A172 (cell line): ENCODE measurements around the gene ZIC1. TPM values are rescaled to one million over a fixed set of nuclear protein-coding genes. Genes with fewer than 3 reads are reported as not detected.

ENCODE experiments used
- DNase-seq: peaks from one replicate; pipeline ENCODE4 v3.0.0-alpha.2; 2015; ENCODE audit warnings: low spot score
- total RNA-seq: library from RNA; depleted of rRNA; stranded (reverse); fragments of >200 nt; shearing (Covaris generic); gene quantifications from 2 replicates; pipeline ENCODE4 v1.2.3, GENCODE V29; 2014; rRNA removed

ZIC1 gene
- 18.7 and 18.9 TPM in 2 replicates for total RNA-seq

DNA sequence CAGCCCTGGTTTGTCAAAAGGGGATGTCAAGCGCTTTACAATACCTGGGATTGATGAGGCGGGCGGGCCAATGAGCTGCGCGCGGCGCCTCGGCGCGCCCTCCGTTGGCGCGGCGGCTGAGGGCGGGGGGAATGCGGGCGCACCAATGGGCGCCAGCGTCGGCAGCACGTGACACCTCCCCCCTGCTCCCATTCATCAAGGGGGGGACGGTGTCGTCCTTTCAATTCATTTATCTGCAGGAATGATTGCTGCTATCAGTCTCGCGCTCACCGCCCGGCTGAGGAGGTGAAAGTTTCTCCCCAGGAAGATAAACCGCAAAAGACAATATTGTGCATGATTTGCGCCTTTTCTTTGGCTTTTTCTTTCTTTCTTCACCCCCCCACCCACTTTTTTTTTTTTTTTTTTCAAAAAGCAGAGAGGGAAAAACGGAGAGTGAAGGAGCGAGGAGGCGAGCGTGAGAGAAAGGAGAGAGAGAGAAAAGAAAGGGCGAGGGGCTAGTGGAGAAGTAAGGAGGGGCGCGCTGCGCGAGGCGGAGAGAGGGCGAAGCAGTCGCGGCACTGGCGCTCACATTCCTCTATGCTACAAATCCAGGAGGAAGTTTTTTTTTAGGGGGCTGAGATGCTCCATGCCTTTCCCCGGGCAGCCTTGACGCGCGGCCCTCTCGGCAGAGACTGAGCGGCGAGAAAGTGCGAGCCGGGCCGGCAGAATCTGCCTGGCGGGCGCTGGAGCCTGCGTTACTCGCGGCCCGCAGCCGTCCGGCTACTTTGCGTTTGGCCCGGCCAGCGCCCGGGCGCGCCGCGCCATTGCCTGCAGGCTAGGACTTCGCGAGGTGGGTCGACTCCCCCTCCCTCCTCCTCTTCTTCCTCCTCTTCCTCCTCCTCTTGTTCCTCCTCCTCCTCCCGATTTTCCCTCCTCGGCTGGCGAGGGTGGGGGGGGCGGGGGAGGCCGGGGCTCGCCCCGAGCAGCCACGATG lies at the start of gene ZIC1:
Gene ZIC1, plus strand, starts transcription at position 223 of the 973 bp plus-strand sequence. Its CDS starts 748 bp downstream, at position 971.
- DNase-seq: peak; percentile 86

DNA sequence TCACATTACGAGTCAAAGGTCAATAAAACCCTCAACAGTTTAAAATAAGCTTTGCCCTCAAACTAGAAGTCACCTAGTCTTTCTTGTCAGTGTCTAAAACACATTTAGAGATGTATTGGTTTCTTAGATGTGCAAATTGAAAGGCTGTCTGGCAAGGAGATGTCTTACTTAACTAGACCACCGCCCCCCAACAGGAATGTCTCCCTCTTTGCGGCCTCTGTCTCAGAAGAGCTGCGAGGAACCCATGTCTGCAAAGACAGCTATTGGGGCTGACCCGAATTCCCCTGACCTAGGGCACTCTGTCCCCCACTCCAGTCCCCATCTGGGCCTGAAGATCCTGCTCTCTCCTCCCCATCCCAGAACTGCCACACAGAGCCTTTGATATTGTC lies 49.1 kb upstream of the ZIC1 start:
- no peak for DNase-seq

DNA sequence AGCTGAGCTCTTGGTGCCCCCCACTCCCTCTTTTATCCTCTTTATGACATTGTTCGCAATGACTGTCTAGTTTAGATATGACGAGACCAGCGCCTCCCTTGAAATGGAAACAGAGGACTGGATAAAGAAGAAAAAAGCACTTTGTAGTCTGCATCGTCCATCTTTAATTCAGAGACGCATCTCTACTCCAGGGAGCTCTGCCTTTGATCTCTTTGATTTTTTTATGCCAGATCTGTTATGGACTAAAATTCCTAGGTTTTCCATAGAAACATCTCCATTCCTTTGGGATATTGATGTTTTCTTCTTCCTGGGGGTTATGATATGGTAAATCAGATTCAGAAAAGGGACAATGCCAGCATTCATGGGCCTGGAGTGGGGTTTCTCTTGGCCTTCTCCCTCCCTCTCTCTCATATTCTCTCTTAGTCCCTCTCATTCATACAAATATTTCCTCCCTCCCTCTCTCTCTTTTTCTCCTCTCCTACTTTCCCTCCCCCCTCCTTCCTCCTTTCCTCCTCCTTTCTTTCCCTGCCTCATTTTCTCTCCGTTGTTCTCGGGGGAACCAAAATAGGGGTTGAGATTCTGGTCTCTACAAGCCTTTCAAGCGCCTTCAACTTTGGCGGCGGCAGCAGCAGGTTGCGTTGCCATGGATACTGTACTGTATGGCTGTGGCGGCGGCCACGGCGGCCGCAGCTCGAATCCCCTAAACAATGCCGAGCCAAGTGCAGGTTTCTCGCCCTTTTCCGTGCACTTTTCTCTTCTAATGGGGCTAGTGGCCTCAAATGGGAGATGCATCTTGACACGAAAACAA lies 48.3 kb upstream of the ZIC1 start:
- no peak for DNase-seq

DNA sequence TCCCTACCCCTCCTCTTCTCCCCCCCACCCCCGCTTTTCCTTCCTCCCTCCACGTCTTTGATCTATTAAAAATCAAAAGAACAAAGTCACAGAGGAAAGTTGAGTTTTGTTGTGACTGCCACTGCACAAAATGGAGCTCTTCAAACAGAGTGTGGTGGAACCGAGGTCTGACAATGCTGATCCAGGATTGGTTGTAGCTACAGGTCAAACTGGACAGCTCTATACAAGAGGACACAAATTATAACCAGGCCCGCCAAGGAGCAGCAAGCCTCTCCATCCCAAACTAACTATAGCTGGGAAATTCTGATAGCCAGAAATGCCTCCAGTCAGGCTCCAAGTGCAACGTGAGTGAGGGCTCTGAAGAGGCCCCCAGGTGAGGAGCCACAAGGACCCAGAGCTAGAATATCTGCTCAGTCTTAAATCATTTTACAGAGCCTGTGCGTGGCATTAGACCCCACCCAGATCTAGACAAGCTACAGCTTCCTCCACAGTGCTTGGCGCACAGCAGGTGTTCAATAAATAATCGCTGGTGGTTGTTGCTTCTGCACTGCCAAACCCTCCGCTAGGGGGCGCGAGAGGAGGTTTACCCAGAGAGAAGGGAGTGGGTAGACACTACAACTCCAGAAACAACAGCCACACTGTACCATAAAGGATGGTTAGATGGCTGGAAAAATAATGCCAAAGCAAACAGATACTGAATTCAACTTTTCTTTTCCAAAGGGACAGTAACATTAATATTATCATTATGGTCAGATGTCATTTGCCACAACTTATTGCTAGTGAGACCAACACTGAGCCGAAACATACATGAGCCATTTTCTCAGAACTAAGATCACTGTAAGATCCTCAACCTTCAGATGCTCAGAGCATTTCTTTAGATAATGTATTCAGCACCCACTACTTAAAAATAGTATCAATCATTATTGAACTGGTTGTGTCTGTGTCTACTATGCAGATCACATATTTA lies 47.4 kb upstream of the ZIC1 start:
- DNase-seq: peak; percentile 56

DNA sequence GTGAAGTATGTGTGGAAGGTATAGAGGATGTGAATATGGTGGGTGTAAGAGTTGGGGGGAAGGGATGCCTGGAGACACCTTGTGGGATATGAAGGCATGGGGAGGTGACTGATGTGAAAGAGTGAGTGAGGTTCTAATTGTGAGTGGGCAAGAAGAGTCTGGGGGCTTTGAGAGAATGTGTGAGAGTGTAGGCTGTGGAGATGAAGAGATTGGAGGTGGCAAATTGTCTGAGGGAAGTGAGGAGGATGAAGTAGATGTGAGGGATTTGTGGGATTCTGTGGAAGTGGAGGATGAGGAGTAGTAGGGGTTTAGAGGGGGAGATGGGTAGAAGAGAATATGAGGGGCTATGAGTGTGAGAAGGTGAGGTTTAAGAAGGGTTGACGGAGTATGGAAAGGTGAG lies 44.4 kb upstream of the ZIC1 start:
- DNase-seq: no peak

DNA sequence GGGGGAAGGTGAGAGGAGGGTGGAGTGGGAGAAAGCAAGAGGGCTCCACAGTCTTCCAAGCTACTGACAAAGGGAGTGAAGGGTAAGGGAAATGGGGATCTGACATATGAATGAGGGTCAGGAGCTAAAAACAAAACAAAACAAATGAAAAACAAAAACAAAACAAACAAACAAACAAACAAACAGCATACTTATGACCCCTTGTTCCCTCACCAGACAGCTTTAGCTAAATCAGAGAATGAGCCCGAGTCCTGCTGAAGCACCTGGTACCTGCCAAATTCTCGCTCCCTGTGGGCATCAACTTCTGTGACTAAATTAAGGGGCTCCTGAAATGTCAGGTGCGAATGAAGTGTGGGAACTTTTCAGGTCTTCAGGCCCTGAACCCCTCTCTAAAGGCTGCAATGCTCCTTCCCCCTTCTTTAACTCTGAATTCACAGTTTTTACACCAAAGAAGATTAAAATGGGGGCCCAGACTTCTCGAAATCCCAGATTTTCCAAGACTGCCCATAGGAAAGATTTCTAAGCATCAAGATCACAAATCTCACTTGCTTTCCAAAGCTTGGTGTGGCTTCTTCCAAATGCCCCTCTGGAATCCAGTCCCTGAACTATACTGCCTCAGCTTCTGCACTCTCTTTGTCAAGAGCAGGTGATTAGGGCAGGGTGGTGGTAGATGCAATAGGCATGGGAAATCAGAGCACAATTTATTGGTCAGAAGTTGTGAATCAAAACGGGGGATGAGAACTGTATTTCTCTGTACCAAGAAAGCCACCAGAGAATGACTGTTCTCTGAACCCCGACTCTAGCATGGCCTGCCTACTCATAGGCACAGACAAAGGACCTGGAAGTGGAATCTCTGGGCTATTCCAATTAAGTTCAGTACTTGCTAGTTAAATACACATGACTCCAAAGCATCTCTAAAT lies 43.7 kb upstream of the ZIC1 start:
- DNase-seq: no peak

DNA sequence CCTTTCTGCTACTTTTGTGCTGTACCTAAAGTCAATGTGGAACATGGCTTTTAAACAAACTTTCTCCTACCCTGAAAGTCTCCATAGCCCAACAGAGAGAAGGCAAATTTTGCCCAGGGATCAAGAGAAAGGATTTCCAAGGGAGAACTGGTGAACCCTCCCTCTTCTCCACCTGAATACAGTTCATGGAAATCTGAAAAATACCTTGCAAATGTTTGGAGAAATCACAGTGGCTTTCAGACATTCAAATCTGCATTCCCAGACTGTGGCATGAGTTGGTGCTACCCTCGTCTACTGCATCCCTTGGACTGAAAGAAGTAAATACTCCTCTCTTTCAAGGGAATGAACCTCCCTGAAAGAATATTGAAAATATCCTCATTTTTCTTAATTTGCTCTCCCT lies 41.5 kb upstream of the ZIC1 start:
- DNase-seq: no peak

DNA sequence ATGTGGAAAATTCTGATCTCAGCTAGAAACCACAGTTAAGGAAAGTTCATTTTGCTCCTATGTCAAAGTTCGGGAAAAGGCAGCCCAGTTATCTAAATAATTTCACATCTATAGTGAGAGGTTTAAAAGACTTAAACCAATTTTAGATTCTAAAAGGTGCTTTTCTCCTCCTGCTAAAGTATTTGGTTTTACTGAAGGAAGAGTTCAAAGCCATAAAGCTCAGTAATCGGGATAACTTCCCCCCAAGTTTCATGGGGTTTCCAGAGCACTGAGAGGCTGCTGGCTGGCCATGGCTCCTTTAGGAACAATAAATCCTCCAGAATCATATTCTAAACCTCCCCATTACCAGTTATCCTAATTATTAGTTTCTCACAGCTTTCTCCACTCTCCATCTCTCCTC lies 41.0 kb upstream of the ZIC1 start:
- DNase-seq: no peak

DNA sequence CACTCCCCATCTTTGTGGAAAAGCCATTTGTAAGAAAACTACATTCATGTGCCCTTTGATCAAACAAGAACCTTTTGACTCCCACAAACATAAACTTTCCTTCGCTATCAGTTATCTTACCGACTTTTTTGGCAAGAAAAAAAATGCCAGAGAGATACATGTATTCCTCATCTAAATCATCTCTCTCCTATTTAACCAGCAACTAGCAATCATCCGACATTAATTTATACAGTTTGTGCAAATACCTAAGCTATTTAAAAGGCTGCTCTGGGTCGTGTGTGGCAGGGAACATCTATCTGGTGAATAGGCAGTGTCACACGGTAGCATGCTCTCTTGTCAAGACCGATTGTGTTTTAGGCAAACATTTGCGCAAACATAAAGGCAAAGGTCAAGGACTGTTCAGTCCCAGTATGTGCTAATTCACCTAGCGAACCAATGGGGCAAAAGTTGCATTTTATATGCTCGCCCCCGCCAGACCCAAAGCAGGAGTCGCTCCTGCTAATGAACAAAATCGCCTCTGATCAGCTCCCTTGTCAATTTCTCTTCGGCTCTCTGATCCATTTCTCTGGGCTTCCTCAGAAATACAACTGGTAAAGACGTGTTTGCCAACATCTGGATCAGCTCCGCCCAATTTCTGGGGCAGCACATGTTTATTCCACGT lies 40.5 kb upstream of the ZIC1 start:
- no peak for DNase-seq

DNA sequence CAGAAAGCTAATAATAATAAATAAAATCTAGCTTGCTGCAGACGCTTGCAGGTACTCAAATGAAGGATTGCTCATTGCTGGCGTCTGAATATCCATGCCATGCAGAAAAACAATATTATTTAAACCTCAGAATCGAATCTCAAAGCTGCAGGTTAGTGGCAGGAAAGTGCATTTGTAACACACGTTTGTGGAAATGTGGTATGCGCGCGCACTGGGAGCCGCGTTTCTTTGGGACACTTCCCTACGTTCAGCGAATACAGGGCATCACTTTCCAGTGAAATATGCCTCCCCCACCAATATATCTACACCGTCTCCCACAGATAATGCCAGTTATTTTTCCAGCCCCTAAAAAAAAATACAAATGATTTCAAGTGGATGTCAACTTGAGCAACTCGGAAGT lies 39.9 kb upstream of the ZIC1 start:
- no peak for DNase-seq

DNA sequence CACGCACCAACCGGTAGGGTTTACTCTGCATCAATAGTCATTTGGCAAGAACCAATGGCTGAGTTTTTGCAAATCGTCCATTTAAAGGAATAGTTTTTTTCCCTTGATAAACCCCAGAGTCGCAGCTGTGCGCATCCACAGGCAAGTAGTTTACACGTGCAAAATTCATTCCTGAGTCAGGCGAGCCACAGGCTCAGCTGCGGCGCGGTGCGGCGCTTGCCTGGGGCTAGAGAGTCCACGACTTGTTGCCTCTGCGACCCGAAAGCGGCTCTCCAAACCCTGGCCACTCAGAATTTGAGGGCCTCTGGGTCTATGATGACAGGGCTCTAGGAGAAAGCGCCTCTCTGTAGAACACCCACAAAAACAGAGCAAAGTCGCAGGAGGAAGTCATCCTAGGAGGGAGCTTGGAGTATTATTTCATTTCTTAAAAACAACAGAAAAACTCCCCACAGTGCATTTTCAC lies 39.5 kb upstream of the ZIC1 start:
- no peak for DNase-seq

DNA sequence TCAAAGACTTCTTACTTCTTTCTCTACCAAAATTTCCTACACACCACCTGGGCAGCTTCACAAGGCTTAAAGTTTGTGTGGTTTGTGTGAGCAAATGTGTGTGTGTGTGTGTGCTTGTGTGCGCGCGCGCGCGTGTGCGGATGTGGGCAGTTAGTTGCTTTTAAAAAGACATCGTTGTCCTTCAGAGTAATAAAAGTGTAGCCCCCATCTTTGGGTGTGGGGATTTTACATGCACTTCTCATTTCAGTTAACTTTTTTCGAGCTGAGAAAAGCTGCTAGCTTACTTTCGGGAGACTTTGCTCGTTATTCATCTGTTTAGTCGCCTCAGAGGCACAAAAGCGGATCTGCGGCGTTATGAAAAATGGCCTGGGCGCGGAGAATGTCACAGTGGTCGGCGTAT lies 38.8 kb upstream of the ZIC1 start:
- DNase-seq: no peak

DNA sequence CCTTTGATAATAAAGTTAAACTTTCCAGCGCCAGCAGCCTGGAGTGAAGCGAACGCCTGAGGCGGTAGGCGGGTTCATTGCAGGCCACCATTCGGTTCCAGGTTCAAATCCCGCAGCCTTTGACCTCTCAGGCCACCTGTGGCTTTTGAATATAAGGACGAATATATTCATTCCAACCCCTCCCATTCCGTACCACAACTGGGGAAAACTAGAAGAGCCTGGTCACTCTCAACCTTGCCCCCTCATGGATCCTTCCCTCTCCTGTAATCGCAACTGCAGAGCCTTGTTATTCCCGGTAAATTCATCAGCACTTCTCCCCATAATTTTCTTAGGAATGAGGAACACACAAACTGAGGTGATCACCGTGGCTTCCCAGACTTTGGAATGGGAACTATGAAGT lies 38.0 kb upstream of the ZIC1 start:
- DNase-seq: no peak

DNA sequence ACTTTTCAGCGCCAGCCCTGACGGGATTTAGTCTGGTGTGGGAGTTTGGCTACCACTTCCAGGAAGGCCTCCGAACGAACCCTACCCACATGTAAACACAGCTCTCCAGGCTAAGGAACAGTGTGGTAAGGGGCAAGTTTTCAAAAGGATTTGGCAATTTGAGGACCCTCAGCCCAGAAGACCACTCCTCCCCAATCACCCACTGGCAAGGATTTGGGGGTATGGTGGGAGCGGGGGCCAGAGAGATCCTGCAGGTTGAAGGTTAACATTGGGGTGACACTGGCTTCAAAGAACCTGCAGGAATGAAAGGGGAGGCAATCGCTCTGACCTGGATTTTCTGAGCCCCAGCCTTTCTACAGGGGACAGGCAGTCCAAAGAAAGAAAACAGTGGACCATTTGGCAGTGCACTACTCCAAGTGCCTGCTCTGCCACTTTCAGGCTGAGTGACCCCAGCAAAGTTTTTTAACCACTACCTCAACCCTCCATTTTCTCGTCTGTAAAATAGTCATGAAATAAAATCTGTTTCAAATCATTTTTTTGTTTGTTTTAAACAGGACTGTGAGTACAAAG lies 37.3 kb upstream of the ZIC1 start:
- no peak for DNase-seq

DNA sequence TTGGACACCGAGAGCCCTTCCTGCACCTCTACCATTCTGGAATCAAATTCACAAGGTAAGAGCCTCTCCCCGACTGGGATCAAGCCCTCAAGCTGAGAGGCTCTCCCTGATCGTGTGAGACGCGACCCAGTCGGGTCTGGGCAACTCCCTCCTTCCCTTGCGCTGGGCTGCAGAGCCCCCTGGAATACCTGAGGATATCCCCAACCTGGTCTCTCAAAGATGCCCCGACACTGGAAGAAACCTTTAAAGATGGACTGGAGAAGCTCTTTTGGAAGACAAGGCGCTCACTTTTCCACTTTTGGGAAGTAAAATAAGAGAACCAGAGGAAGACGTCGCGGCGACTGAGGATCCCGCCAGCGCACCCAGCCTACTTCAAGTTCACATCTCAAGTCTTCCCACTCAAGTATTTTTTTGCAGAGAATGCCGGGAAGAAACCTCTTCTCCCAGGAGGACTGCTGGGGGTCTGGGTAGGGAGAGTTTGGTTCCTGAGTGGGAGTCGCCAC lies 36.6 kb upstream of the ZIC1 start:
- no peak for DNase-seq

DNA sequence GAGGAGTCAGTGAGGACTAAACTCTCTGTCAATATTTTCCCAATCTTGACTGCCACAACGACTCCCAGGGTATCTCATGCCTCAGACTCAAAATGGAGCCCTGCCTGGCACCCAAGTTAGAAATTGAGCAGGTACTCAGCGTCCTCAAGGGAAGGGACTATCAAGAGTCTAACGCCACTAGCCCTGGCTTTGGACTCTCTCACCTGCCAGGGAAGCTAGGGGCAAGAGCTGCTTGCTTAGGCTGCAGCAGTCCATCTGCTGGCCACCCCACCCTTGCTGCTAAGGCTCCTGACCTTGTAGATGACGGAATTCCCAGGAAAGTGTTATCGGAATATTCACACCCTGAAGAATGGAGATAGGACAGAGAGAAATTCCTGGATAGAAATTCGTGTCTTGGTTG lies 35.9 kb upstream of the ZIC1 start:
- no peak for DNase-seq

DNA sequence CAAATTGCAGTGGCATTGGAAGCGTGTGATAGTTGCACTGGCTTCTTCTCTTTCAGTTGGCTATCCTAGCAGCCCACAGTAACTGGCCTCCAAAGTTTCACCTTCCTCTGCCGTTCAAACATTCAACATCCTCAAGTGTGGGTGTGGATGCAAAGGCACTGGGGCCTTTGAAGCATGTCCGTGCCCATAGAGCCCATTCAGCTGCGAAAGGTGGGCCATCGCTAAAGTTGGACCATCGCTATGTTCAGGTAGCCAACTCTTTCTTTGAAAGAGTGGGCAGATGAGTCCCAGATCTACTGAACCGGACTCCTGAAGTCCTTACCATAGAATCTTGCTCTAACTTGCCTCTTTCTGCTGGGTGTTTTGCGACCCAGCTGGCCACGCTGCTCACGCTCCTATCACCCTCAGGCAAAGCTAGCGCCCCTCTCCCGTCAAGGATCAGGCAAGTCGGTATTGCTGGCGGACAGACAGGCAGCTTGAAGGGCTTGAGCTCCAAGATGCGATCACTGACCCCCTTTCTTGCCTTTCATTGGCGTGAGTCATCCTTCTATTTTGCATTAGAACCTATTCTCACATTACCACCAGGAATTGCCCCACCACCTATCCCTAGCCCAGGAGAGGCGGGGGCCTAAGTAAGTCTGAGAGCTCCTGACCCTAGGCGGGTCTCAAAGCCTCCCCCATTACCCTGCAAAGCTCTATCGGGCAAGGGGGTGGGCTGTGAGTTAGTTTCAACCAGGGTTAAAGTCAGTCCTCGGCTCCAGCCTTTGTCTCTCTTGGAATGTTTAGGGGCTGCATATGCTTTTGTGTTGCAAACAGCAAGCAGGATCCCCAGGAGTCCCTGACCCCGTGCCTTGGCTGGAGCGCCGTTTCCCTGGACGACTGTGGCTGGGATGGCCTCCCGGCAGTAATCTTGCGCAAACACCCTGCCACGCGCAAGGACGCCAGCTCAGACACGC lies 31.5 kb upstream of the ZIC1 start:
- DNase-seq: no peak

DNA sequence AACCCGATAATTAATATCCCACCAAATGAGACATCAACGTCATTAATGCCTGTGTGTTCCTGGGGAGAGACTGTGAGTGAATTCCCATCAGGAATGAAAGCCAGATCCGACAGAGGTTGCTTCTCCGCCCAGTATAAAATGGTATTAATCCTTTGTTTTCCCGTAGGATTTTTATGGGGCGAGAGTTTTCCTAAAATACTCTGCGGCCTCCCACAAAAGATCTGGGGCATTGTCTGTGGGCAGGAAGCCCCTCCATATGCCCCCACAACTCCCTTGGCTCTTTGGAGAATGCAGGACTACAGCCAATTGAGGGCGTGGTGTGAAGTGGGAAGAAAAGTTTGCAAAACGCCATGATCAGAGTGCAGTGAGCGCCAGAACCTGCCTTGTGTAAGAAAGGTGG lies 29.5 kb upstream of the ZIC1 start:
- DNase-seq: no peak
